UCSD-AML1 (cell line): ENCODE data around the gene BATF.

Source experiments
- DNase-seq: peaks from one replicate; lab custom pipeline; 2025; ENCODE audit not compliant: unreplicated experiment; lab: John Stamatoyannopoulos, UW

BATF gene

DNA sequence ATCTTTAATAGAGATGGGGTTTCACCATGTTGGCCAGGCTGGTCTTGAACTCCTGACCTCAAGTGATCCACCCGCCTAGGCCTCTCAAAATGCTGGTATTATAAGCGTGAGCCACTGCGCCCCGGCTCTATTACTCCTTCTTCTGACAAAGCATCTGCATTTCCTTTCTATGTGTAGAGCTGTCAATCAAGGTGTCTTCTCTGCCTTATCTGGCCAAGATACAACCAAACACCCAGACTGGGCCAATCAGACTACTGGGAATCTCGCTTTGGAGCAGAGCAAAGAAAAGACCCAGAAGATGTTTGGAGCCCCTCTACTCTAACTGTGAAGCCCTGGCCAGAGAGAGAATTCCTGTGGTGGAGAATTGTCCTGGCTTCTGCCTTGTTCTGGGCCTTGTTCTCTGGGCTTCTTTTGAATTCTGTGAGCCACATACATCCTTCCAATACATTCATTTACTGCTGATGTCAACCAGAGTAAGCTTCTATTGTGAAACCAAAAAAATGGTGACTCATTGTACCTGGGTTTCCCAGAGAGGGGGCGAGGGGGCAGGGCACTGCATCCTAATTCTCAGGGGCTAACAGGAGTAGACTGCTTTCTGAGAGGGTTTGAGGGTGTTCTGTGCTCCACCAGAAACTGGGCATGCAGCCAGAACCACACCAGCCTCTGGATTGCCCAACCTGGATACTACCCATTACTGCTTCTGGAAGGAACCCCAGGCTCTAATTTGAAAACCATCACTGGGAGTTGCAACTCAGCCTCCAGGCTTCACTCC lies 37.4 kb downstream of the BATF start:
- peak; percentile 20 for DNase-seq

DNA sequence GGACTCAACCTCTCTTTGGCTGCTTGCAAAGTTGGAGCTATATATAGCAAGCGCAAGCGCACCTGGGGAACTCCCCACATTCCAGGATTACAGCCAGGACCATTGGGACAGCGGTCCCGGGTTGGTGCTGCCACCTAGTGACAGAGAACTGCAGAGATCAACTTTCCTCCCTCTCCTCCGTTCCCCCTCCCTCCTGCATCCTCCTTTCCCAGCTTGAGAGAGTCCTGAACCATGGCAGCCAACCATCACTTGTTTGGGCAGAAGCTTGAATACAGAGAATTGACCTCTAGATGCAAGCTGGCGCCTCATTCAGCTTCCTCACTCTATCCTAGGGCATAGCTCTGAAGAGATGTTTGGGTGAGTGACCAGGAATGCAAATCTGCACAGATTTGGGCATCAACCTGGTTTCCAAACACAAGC lies 38.8 kb downstream of the BATF start:
- peak; percentile 57 for DNase-seq

DNA sequence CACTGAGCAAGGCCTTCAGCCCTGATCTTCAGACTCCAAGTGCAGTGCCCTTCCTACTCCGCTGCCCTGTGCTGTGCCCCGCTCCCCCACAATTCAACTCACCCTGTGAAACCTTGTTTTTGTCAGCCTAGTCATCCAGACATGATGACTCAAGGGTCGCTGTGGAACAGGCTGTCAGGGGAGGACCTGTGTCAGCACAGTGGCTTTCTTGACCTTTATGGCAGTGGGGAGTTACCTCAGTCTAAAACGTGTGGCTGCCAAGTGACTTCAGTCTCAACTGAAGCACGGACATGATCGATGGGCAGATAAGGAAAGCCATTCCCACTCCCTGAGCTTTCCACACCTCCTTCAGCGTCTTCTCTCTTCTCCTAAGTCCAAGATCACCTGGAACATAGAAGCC lies 39.8 kb downstream of the BATF start:
- no peak for DNase-seq

DNA sequence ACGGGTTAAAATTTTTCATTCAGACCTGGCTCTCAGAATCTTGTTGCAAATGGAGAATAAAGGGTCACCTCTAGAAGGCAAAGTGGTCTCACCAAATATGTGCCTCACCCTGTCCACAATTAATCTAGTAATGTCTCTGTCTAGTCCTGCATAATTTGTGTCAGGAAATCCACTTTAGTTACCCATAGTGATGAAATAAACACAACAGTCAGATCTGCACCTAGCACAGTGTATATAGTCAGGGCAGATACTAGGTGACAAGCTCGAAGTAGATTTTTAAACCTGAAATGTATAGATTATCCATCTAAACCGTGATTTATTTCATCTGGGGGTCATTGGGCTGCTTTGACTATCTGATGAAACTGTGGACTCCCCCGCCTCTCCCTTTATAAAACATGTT lies 40.2 kb downstream of the BATF start:
- no peak for DNase-seq

DNA sequence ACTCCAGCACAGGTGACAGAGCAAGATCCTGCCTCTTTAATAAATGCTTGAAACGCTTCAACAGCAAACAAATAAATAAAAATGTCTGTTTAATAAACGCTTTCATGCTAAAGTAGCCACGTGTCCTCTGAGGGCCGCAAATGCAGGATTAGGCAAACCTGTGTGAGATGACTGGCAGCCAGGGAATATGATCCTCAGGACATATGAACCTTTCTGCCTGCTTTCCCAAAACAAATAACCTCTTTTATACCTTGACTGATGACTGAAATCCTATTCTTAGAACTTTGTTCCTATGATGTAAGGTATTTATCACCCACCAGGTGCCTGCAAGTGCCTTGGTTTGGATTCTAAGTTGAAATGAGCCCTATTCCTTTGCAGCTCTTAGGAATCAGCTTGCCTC lies 41.7 kb downstream of the BATF start:
- no peak for DNase-seq

DNA sequence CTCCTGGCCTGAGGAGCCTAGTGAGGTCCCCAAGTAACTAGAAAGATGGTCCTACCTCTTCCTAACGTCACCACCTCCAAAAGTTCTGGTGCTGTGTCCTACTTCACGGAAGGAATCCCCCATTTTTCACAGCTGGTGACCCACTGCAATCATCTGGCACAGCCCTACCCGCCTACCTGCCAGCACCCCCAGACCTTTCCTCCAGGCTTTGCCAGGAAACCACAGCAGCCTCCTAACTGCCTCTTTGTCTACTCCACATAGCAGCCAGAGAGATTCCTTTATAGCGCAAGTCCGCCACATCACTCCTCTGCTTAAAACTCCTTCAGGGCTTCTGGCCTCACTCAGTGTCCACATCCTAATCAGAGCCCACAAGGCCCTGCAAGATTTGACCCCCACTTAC lies 42.8 kb downstream of the BATF start:
- DNase-seq = no peak

DNA sequence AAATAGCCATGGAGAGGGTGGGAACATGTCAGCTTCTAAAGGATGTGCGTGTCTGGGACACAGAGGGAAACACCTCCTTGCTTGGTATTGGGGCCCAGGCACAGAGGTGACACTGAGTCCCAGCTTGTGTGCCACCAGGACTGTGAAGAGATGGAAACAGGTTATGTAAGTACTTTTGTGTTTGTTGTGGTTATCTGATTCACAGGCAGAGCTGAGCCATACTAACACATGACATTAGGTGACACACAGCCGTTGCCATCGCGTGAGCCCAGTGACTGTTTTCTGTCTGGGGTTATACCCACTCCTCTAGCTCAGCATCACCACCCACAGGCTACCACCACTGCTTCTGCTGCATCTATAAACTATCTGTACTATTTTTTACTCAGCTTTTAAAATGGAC lies 44.1 kb downstream of the BATF start:
- no peak for DNase-seq

DNA sequence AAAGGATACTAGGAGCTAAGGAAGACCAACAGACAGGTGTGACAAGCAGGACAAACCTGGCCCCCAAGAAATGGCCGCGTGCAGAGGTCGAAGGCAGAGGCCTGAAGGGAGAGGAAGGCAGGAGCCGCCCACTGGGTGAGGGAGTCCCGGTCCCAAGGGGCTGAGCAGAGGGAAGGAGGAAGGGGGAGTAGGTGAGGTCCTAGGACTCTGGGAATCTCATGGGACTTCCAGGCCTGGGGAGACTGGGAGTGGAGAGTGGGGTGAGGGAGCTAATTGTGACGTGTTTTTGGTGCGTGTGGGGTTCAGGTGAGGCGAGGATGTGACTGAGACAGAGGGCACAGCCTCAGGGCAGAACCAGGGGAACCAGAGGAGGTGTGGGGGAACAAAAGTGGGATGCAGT lies 44.5 kb downstream of the BATF start:
- DNase-seq = no peak

DNA sequence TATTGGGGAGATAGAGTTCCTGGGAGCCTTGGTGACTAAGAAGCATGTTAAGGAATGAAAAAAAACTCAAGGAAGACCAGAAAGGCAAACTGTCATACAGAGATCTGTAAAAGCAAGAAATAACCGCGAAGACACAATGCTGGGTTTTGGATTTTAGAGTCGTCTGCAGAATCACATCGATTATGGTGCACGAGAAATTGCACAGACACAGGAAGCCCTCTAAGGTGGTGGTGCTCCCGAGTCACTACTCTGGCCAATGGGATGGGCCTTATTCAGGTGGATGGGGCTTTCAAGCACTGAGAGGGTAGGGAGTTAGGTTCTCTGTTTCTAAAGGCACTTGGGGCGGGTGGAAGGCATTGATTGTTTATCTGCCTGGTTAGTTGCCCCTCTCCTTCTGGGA lies 45.9 kb downstream of the BATF start:
- DNase-seq = no peak

DNA sequence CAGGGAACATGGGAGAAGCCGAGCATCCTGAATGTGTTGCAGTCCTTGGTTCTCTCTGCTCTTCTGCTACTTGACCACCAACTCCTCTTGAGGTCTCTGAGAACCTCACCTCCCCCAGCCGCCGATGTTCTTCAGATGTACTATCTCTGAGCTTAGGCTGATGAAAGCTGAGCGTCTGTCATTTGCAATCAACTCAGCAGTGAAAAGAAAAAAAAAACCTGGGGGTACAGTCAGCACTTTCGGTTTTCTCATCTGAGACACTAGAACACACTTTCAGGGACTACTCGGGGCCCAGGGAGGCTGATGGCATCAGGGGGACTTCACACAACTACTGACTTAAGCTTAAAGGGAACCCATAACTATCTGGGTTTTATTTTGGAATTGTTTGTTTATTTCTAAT lies 46.5 kb downstream of the BATF start:
- no peak for DNase-seq

DNA sequence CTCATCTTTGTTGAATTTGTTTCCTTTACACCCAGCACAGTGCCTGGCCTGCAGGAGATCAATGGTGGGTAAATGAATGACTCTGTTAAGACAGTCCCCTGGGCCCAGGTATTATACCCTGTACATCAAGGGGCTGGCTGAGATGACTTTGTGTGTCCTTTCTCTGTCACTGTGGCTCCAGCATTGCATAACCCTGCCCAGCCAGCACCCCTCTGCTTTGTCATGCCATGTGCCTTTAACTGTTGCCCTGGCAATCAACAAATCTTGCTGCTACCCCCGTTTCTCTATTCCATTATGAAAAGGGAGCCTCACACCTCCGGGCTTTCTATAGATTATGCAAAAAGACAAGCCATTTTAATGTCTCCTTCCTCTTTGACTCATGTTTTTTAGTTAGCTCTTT lies 48.5 kb downstream of the BATF start:
- DNase-seq = no peak

DNA sequence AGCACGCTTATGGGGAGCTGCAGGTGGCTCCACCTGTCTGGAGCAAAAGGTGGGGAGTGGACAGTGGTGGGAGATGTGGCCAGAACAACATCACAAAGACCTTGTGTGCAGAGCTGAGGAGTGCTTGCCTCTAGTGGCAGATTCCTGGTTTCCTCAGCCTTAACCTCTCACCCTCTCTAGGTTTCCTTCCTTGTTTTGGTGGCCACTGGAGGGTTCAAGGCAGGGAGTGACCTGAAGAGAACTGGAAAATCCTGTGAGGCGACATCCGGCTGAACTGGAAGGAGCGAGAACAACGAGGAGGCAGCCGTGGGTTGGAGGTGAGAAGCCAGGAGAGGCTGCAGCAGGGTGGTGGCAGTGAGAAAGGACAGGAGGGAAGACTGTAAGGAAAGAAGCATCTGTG lies 49.8 kb downstream of the BATF start:
- DNase-seq = no peak

DNA sequence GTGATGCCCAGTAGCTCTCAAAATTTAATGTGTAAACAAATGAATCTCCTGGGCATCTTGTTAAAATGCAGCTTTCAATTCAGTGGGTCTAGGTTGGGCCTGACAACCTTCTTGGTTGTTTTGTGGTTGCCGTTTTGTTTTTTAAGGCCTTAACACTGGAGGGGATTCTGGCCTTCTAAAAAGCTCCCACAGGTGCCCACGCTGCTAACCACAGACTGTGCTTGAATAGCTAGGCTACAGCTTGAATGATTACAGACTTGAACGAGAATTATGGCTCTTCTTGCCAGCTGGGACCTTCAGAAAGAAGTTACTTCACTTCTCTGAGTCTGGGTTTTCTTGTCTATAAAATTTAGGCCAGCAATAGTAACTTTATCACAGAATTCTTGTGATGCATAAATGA lies 54.8 kb downstream of the BATF start:
- DNase-seq = no peak

DNA sequence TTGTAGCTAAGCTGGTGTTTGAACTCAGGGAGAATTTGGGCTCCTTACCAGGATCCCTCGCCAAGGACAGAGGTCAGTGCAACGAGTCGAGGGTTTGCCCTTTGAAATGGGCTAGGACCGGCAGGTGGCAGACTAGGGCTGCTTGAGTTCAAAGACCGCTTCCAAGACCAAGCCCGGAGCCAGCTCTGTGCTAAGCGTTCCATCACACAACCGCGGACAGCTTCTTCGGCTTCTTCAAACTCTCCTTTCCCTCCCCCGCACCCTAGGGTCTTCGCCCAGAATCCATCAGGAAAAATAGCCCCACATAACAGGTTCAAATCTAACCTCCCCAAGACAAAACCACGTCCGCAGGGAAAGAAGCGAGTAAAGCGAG lies 55.4 kb downstream of the BATF start:
- peak; percentile 76 for DNase-seq

DNA sequence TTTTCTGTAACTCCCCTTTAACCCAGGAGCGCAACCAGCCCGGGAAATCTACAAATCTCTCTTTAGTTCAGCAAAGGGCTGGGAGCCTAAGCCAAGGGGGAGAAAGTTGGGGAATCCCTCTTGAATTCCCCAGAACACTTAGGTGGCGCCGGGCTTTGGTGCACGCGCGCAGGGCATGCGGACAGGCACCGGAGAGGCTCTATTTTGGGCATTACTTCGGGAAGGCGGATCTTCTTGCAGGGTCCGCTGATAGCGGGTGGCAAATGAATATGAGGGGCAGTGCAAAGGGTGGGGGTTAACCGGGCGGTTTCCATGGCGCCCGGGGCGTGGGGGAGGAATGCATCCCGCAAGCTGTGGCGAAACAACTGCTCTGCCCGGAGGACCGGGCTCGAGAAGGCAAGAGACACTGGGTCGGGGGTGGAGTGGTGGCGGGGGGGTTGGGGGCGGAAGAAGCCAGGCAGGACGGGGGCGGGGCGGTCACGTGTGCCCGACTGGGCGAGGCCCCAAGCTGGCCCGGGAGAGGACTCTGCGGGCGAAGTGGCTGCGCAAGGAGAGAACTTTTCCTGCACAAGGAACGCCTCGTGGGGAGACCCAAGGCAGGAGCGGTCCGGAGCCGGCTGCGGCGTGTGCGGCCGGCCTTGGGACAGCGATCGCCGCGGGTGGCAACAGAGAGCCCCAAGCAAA lies 56.0 kb downstream of the BATF start, which contains the start of gene FLVCR2:
Gene FLVCR2 (plus strand): TSS at position 519 of the 684 bp plus-strand sequence. CDS start 353 bp downstream, outside the sequence.
- DNase-seq = peak; percentile 64

DNA sequence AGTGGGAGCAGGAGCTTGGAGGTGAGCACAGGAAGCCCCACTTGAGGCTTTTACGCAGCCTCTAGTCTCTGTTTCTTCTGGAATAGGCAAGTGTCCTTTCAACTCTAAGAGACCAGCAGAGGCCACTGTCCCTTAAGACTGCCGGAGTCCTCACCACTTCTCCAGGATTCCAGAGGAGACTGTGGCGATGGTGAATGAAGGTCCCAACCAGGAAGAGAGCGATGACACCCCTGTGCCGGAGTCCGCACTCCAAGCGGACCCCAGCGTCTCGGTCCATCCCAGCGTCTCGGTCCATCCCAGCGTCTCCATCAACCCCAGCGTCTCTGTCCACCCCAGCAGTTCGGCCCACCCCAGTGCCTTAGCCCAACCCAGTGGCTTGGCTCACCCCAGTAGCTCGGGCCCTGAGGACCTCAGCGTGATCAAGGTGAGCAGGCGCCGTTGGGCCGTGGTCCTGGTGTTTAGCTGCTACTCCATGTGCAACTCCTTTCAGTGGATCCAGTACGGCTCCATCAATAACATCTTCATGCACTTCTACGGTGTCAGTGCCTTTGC lies 56.6 kb downstream of the BATF start:
- DNase-seq = no peak

DNA sequence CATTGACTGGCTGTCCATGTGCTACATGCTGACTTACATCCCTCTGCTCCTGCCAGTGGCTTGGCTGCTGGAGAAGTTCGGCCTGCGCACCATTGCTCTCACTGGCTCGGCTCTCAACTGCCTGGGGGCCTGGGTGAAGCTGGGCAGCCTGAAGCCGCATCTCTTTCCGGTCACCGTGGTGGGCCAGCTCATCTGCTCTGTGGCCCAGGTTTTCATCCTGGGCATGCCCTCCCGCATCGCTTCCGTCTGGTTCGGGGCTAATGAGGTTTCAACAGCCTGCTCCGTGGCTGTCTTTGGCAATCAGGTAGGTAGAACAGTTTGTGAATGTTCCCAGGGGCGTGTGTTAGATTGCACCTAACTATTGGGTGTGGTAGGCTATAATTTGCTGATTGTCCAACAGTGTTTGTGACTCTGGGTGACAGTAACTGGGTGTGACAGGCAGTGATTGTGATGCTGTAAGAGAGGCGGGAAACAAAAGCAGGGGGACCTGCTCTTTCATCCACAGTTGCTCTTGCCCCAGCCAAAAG lies 57.1 kb downstream of the BATF start:
- no peak for DNase-seq

DNA sequence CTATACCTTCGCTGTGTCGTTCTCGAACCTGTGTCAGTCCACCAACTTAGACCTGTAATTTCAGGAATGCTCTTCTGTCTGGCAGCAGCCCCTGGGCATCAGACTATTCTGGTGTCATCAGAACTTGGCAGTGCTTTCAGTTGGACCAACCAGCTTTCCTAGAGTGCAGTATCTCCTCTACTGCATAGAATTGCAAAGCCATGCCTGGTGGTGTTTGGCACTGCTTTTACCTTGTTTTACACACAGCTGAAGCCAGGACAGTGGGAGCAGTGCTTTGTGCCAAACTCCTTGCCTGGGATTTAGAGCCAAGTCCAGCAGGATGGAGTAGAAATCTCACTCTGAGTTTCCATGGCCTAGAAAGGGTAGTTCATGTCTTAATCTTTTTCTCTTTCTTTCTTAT lies 57.6 kb downstream of the BATF start:
- DNase-seq = no peak

DNA sequence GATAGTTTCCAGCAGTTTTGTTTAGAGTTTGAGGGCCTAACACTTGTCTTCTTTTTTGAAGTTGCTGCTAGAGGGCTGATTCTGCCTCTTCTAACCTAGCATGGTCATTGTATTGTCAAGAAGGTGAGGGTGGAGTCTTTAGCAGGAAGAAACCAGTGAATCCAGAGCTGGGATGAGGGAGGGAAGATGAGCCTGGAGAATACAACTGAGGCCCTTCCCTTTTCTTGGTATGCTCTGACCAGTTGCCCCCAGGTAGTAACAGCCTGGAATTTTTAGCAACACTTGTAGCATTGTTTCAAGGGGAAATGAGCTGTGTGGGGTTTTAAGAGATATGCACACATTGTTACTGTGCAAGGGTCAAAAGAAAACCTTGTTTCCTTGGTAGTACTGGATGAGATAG lies 65.1 kb downstream of the BATF start:
- DNase-seq = no peak

DNA sequence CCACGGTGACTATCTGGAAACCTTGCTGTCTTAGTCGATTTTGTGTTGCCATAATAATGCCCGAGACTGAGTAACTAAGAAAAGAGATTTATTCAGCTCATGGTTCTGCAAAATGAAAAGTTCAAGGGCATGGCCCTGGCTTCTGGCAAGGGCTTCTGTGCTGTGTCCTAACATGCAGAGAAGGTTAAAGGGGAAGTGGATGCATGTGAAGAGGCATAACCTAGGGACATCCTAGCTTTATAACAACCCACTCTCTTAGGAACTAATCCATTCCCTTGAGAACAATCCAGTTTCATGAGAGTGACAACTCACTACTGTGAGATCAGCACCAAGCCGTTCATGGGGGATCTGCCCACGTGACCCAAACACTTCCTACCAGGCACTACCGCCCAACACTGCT lies 67.7 kb downstream of the BATF start:
- DNase-seq = no peak

DNA sequence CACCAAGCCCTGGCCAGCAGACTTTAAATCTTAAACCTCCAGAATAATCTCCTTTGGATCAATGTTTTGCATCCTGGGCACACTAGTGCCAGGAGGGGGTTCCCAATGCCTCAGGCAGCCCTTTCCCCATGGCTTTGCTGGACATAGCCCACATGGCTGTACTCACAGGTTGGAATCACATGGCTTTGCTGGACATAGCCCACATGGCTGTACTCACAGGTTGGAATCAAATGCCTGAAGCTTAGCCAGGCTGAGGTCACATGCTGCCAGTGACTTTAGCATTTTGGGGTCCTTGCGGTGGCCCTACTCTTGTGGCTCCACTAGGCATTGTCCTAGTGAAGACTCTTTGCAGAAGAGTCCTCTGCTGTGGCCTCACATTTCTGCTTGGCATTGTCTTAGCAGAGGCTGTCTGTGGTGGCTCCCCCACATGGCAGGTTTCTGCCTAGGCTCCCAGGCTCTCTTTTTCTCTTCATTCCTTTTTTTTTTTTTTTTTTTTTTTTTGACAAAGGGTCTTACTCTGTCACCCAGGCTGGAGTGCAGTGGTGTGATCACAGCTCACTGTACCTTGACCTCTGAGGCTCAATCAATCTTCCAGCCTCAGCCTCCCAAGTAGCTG lies 69.2 kb downstream of the BATF start:
- DNase-seq = no peak
